Myocyte (in vitro differentiated cells): ENCODE results near the gene MAU2. TPM values are rescaled to one million over a fixed set of nuclear protein-coding genes. Genes with fewer than 3 reads are reported as not detected.

Source experiments
- DNase-seq: peaks from one replicate; pipeline ENCODE4 v3.0.0-alpha.2; 2012; ENCODE audit warnings: low read depth
- total RNA-seq: library from RNA; depleted of rRNA; stranded (reverse); fragments of >200 nt; gene quantifications from 2 replicates; pipeline ENCODE4 v1.2.3, GENCODE V29; 2014

MAU2 gene
- total RNA-seq, 1 donor from 2014 or later = 32.0 TPM

GRCh38 chr19:19407633-19407930 lies 87.0 kb downstream of the MAU2 start:
- DNase-seq = no peak

Other genes with a start within 250 kb of the MAU2 start
- gene TMEM161A, start 182.4 kb upstream of the MAU2 start, total RNA-seq = 38.0 and 48.0 TPM in 2 replicates
- gene MEF2B, start 150.6 kb upstream of the MAU2 start, total RNA-seq = not detected in 2 replicates
- 12.7 and 15.4 TPM in 2 replicates for gene BORCS8, start 128.7 kb upstream of the MAU2 start, total RNA-seq
- 46.4 and 55.4 TPM in 2 replicates for gene RFXANK, start 128.6 kb upstream of the MAU2 start, total RNA-seq
- gene NR2C2AP, start 117.4 kb upstream of the MAU2 start, total RNA-seq = 6.9 and 9.7 TPM in 2 replicates
- 0.05 TPM in 1 of 2 replicates, not detected in the other for gene NCAN, start 108.9 kb upstream of the MAU2 start, total RNA-seq
- gene TM6SF2, start 47.5 kb upstream of the MAU2 start, total RNA-seq = 0.13 and 0.21 TPM in 2 replicates
- 32.6 and 36.4 TPM in 2 replicates for gene SUGP1, start 320 bp upstream of the MAU2 start, total RNA-seq
- gene GATAD2A, start 84.8 kb downstream of the MAU2 start, total RNA-seq = 49.5 and 65.8 TPM in 2 replicates
- gene TSSK6, start 194.7 kb downstream of the MAU2 start, total RNA-seq = 0.91 and 1.4 TPM in 2 replicates
- gene NDUFA13, start 195.4 kb downstream of the MAU2 start, total RNA-seq = 18.0 and 46.5 TPM in 2 replicates
- 1.6 and 4.5 TPM in 2 replicates for gene YJEFN3, start 208.1 kb downstream of the MAU2 start, total RNA-seq
- gene CILP2, start 217.4 kb downstream of the MAU2 start, total RNA-seq = 0.26 and 0.62 TPM in 2 replicates